ENCODE data around the gene SNORC.

- TF ChIP-seq CTCF (CRISPR knock-in tag; IDR thresholded peaks at IDR 0.05) (no peak), ZMYM3 (CRISPR knock-in tag; IDR thresholded peaks at IDR 0.05) (no peak), POLR2A (IDR thresholded peaks at IDR 0.05; ENCODE audit: insufficient read depth in 1 of 2, low read depth in 2 of 2, low read length in 2 of 2) (no peak), KDM5B (CRISPR knock-in tag; IDR thresholded peaks at IDR 0.05; ENCODE audit: borderline replicate concordance) (no peak), HOXA5 (CRISPR knock-in tag; IDR thresholded peaks at IDR 0.05) (no peak), PBX3 (CRISPR knock-in tag; IDR thresholded peaks at IDR 0.05; ENCODE audit: borderline replicate concordance) (no peak), GABPA (IDR thresholded peaks at IDR 0.05; ENCODE audit: low read depth, low read length) (no peak), GABPA (CRISPR knock-in tag; IDR thresholded peaks at IDR 0.05; ENCODE audit: low read depth) (no peak), MED13 (CRISPR knock-in tag; IDR thresholded peaks at IDR 0.05) (no peak), ZNF891 (CRISPR knock-in tag; IDR thresholded peaks at IDR 0.05) (no peak), EZH2 (conservative IDR thresholded peaks at IDR 0.05; ENCODE audit: low read depth, low read length) (no peak)
These were observed 20.5 kb downstream of the SNORC start for GRCh38 chr2:232890536-232890895.
